IPS DF 19.7 (cell line): ENCODE data around the gene GARIN1A.

Experiments
- DNase-seq: peaks from one replicate; pipeline ENCODE4 v3.0.0-alpha.2; 2013; ENCODE audit warnings: low read depth, low spot score

GARIN1A gene

DNA sequence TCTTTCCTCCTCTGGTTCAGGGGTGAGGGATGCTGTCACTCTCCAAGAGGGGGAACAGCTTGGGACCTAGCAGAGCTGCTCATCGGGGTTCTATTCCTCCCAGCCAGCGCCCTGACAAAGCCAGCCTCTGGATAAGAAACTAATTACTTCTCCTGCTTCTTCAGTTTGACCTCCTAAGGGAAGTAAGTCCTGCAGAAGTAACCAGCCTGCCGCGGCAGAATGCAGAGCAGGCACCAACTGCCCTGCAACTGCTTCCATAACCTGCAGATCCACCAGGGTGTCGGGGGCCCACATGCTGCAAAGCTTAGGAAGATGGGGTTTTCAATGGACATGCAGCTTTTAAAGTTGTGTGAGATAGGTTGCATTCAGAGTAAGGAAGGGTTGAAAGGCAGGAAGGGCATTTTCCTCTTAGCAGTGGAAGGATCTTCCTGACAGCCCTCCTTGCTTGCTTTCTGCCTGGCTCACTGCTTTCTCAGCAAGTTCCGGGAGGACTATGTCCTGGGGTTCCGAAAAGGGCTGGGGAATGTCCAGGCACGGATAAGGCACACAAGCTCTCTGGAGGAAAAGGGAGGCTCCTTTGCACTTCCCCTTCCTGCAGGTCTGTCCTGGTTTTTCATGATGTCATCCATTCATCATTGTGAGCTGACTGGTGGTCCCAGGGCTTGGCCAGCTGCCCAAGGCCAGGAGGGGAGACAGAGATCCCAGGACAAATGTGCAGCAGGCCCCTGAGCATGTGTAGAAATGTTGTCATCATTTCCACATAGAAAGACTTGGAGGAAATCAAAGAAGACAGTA lies 42.8 kb downstream of the GARIN1A start:
- DNase-seq: no peak

GRCh38 chr7:128718967-128719642 lies 47.0 kb downstream of the GARIN1A start:
- no peak for DNase-seq

GRCh38 chr7:128721376-128721775 lies 49.3 kb downstream of the GARIN1A start:
- no peak for DNase-seq
